ENCODE data around the gene HS6ST2. TPM values are rescaled to one million over a fixed set of nuclear protein-coding genes. Genes with fewer than 3 reads are reported as not detected.

The HS6ST2 gene
- total and polyA plus RNA-seq, 9 of the 15 experiments (the other 6 are each of a cell fraction or from before 2014, with no cell fraction given) = not detected

DNA sequence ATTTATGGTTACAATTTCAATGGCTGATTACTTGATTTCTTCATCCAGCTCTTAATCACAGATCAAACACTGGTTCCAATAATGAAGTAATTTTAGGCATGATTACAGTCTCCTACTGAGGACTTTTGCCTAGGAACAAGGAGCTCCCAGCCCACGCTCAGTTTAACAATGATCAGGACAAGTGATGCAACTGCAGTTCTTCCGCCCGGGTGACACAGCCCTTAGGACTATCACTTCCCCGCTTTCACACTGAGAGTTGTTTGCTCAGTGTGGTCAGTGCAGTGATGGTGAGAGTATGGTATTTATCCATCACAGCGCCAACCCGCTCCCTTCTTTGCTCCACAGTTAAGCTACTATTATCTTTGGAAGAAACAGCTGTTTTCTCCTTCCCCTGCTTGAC is 266.4 kb downstream of the HS6ST2 start (continued):
- TF ChIP-seq KDM5B (IDR thresholded peaks at IDR 0.05; ENCODE audit: insufficient replicate concordance, low read depth, low read length) (no peak), BRF1 (IDR thresholded peaks at IDR 0.05; ENCODE audit: borderline replicate concordance, extremely low read depth, insufficient read length) (no peak)
- TF ChIP-seq, protein P1, sequence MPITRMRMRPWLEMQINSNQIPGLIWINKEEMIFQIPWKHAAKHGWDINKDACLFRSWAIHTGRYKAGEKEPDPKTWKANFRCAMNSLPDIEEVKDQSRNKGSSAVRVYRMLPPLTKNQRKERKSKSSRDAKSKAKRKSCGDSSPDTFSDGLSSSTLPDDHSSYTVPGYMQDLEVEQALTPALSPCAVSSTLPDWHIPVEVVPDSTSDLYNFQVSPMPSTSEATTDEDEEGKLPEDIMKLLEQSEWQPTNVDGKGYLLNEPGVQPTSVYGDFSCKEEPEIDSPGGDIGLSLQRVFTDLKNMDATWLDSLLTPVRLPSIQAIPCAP (CRISPR knock-in tag; IDR thresholded peaks at IDR 0.05; ENCODE audit: borderline replicate concordance) = no peak

DNA sequence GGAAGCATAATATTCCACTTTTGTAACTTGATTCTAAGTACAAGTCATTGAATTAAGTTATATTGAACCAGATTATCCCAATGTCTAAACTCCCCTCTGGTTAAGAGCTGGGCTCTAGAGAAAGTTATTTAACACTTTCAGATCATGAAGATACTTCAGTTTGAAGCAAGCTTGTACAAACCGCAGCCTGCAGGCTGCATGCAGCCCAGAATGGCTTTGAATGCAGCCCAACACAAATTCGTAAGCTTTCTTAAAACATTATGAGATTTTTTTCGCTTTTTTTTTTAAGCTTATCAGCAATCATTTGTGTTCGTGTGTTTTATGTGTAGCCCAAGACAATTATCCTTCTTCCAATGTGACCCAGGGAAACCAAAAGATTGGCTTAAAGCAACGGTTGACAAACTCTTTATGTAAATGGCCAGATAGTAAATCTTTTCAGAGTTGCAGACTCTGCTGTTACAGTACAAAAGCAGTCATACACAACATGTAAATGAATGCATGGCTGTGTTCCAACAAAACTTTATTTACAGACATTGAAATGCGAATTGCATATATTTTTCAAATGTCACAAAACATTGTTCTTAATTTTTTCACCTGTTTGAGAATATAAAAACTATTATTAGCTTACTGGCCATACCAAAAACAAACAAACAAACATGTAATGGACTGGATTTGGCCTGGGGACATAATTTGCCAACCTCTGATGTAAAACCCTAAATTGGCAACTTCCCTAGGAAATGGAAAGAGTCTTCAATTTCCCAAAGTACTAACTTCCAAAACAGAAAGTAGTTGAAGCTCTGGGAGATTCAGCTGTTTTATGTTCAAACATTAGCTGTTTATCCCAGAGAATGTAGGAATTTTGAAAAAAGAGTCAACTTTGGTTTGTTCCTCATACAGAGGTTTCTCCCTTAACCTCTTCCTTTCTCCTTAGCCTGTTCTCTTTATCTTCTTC is 268.5 kb downstream of the HS6ST2 start:
- no peaks in the 10 kb centered on the region for H3K27me3 ChIP-seq (ENCODE audit: control insufficient read depth in 2 of 2, insufficient read depth in 2 of 2, low read length in 2 of 2)
- no peaks in the 10 kb centered on the region for H3K9me3 ChIP-seq (replicated peaks; ENCODE audit: control insufficient read depth, insufficient read depth, low read depth, low read length)
- DNase-seq (ENCODE audit: extremely low read depth in 1 of 4, low spot score in 3 of 4) = no peak
- ChIA-PET CTCF (ENCODE audit: low intra/inter-chr PET ratio) (interaction anchor here (0.6 kb wide), 1 partner anchor 426 kb away, joined by 3 read pairs; no protein-coding TSS in a partner anchor), POLR2A (interaction anchor here (1.3 kb wide), 1 partner anchor 10 kb away, joined by 3 read pairs; no protein-coding TSS in a partner anchor)
- no peaks in the 10 kb centered on the region for H3K36me3 ChIP-seq (ENCODE audit: control insufficient read depth, insufficient read depth, low read length)
- intact Hi-C loops (cut with micrococcal nuclease) (no loop called here), in situ Hi-C loops (cut with MboI) (no loop called here)
- WGBS (ENCODE audit: insufficient coverage, low coverage, missing lambda C conversion rate) = 0% methylated on average over 5 of the region's 6 CpGs
- H3K4me1 ChIP-seq (replicated peaks in 1 of 2; ENCODE audit: control insufficient read depth in 2 of 2, insufficient read depth in 2 of 2, low read length in 2 of 2) = no peaks in the 10 kb centered on the region
- no peak overlapping the region for H3K4me3 ChIP-seq
- no peak overlapping the region for H2AFZ ChIP-seq (ENCODE audit: low read depth, low read length)
- no peak overlapping the region for H3K9ac ChIP-seq (ENCODE audit: insufficient read depth in 1 of 2, low read depth in 2 of 2, low read length in 2 of 2)
- BruUV-seq (replicated peaks) = no TSS peak
- no peak for ATAC-seq
- H3K4me2 ChIP-seq (ENCODE audit: insufficient read depth, low read length) = no peak overlapping the region
- no peaks in the 10 kb centered on the region for H4K20me1 ChIP-seq (replicated peaks; ENCODE audit: control insufficient read depth, insufficient read depth, low read length)
- no peaks in the 10 kb centered on the region for H3K9me1 ChIP-seq (ENCODE audit: control insufficient read depth, insufficient read depth, low read length)
- no peaks in the 10 kb centered on the region for H3K79me2 ChIP-seq (ENCODE audit: control insufficient read depth, insufficient read depth, low read length)
- TF ChIP-seq, protein P2, sequence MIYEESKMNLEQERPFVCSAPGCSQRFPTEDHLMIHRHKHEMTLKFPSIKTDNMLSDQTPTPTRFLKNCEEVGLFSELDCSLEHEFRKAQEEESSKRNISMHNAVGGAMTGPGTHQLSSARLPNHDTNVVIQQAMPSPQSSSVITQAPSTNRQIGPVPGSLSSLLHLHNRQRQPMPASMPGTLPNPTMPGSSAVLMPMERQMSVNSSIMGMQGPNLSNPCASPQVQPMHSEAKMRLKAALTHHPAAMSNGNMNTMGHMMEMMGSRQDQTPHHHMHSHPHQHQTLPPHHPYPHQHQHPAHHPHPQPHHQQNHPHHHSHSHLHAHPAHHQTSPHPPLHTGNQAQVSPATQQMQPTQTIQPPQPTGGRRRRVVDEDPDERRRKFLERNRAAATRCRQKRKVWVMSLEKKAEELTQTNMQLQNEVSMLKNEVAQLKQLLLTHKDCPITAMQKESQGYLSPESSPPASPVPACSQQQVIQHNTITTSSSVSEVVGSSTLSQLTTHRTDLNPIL (CRISPR knock-in tag; IDR thresholded peaks at IDR 0.05) = no peak
- TF ChIP-seq ZNF77 (CRISPR knock-in tag; IDR thresholded peaks at IDR 0.05) = no peak
- TF ChIP-seq ZC3H4 (CRISPR knock-in tag; IDR thresholded peaks at IDR 0.05; ENCODE audit: borderline replicate concordance) = no peak
- no peak for TF ChIP-seq ZNF324 (CRISPR knock-in tag; IDR thresholded peaks at IDR 0.05)
- no peak for TF ChIP-seq ZNF3 (CRISPR knock-in tag; IDR thresholded peaks at IDR 0.05)
- TF ChIP-seq ILK (tag; IDR thresholded peaks at IDR 0.05; ENCODE audit: borderline replicate concordance, low read depth) = no peak
- no peak for TF ChIP-seq ZFP36 (IDR thresholded peaks at IDR 0.05; ENCODE audit: low read depth, low read length, partially characterized antibody)
- TF ChIP-seq, protein P3, sequence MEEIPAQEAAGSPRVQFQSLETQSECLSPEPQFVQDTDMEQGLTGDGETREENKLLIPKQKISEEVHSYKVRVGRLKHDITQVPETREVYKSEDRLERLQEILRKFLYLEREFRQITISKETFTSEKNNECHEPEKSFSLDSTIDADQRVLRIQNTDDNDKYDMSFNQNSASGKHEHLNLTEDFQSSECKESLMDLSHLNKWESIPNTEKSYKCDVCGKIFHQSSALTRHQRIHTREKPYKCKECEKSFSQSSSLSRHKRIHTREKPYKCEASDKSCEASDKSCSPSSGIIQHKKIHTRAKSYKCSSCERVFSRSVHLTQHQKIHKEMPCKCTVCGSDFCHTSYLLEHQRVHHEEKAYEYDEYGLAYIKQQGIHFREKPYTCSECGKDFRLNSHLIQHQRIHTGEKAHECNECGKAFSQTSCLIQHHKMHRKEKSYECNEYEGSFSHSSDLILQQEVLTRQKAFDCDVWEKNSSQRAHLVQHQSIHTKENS (CRISPR knock-in tag; IDR thresholded peaks at IDR 0.05) = no peak
- TF ChIP-seq HDGF (IDR thresholded peaks at IDR 0.05) = no peak
- no peak for FAIRE-seq
- H3K27ac ChIP-seq (ENCODE audit: extremely low read depth, low read depth, low read length) = no peak overlapping the region

Data from K562 (cell line).